HG02981 (cell line): ENCODE measurements around the gene DSTN.

Source experiments
- ATAC-seq: cut with Tn5 transposase; IDR thresholded peaks from one replicate; pipeline ENCODE4 v1.9.1; 2021; ENCODE audit warnings: mild to moderate bottlenecking, moderate library complexity; ENCODE audit not compliant: unreplicated experiment

The DSTN gene

GRCh38 chr20:17569616-17570346, at the start of gene DSTN:
DSTN (plus strand) TSS chr20:17570075; CDS start chr20:17570209, 134 bp downstream.
- peak; percentile 90 for ATAC-seq

- ATAC-seq: no peak
Observed at GRCh38 chr20:17520583-17520982, 49.3 kb upstream of the DSTN start.

GRCh38 chr20:17522528-17522927, 47.3 kb upstream of the DSTN start:
- ATAC-seq: no peak

- no peak for ATAC-seq
Observed at GRCh38 chr20:17523326-17523725, 46.5 kb upstream of the DSTN start.

- no peak for ATAC-seq
Observed at GRCh38 chr20:17524560-17524959, 45.3 kb upstream of the DSTN start.

- ATAC-seq: no peak
Observed at GRCh38 chr20:17525132-17525531, 44.7 kb upstream of the DSTN start.

GRCh38 chr20:17525650-17526049, 44.2 kb upstream of the DSTN start:
- ATAC-seq: peak; percentile 50

GRCh38 chr20:17529586-17529985, 40.3 kb upstream of the DSTN start:
- no peak for ATAC-seq

GRCh38 chr20:17530153-17530552, 39.7 kb upstream of the DSTN start:
- no peak for ATAC-seq

GRCh38 chr20:17530716-17531664, 38.9 kb upstream of the DSTN start, which contains the start of gene BFSP1:
BFSP1 (minus strand) TSS chr20:17531379; CDS start chr20:17531329, 50 bp downstream.
- no peak for ATAC-seq

- no peak for ATAC-seq
Observed at GRCh38 chr20:17531665-17532025, 38.2 kb upstream of the DSTN start.

- no peak for ATAC-seq
Observed at GRCh38 chr20:17533396-17533795, 36.5 kb upstream of the DSTN start.

- ATAC-seq: no peak
Observed at GRCh38 chr20:17534077-17534476, 35.8 kb upstream of the DSTN start.

- peak; percentile 82 for ATAC-seq
Observed at GRCh38 chr20:17536944-17537444, 32.9 kb upstream of the DSTN start.

GRCh38 chr20:17537959-17538358, 31.9 kb upstream of the DSTN start:
- no peak for ATAC-seq

- ATAC-seq: no peak
Observed at GRCh38 chr20:17538517-17539170, 31.2 kb upstream of the DSTN start.

GRCh38 chr20:17541596-17541995, 28.3 kb upstream of the DSTN start:
- no peak for ATAC-seq

GRCh38 chr20:17541996-17542395, 27.9 kb upstream of the DSTN start:
- no peak for ATAC-seq

- no peak for ATAC-seq
Observed at GRCh38 chr20:17542481-17542880, 27.4 kb upstream of the DSTN start.

- ATAC-seq: no peak
Observed at GRCh38 chr20:17542993-17543412, 26.9 kb upstream of the DSTN start.

- ATAC-seq: no peak
Observed at GRCh38 chr20:17543531-17544131, 26.2 kb upstream of the DSTN start.
